PC-3 (cell line): ENCODE results near the gene LRRFIP1. TPM values are rescaled to one million over a fixed set of nuclear protein-coding genes. Genes with fewer than 3 reads are reported as not detected.

Experiments
- ATAC-seq: fragments of 200-7000 bp; cut with Tn5 transposase; 2 replicates; pipeline ENCODE4 v1.9.1; 2020; ENCODE audit warnings: mild to moderate bottlenecking, moderate library complexity
- BruUV-seq: library from RNA; stranded (reverse); fragments of 400-500 nt; replicated peaks from 2 replicates; lab custom pipeline; 2021; lab: Mats Ljungman, UMichigan
- CTCF ChIA-PET: fragments of 300-600 bp; sonication (Branson Sonifier 250); formaldehyde crosslinking; loops from one replicate; lab custom pipeline; 2022; ENCODE audit warnings: antibody characterized with exemption; lab: Charles Lee
- POLR2A ChIA-PET: fragments of 300-600 bp; sonication (Branson Sonifier 250); formaldehyde crosslinking; loops from one replicate; lab custom pipeline; 2022; ENCODE audit warnings: antibody characterized with exemption; ENCODE audit not compliant: unreplicated experiment; lab: Charles Lee
- DNase-seq: peaks from one replicate; pipeline ENCODE4 v3.0.0-alpha.2; 2015
- H2AFZ ChIP-seq: fragments of 300-600 bp; sonication (generic); 2 replicates; pipeline ENCODE4 v1.6.0; 2016; ENCODE audit warnings: antibody characterized with exemption, low read length
- H3F3A ChIP-seq: fragments of 300-600 bp; sonication (generic); one replicate; pipeline ENCODE4 v1.6.0; 2017; ENCODE audit warnings: antibody characterized with exemption, low read length, control low read depth, mild to moderate bottlenecking; ENCODE audit not compliant: unreplicated experiment
- H3K27ac ChIP-seq: fragments of 300-600 bp; sonication (generic); 2 replicates; pipeline ENCODE4 v1.5.1; 2016; ENCODE audit warnings: mild to moderate bottlenecking, low read length
- H3K27me3 ChIP-seq: fragments of 300-600 bp; sonication (generic); 2 replicates; pipeline ENCODE4 v1.6.1; 2016; ENCODE audit warnings: low read length, mixed read lengths
- H3K36me3 ChIP-seq: fragments of 300-600 bp; sonication (generic); 2 replicates; pipeline ENCODE4 v1.6.1; 2016; ENCODE audit warnings: low read depth, mixed run types, low read length, mixed read lengths
- H3K4me1 ChIP-seq: fragments of 300-600 bp; sonication (generic); 2 replicates; pipeline ENCODE4 v1.5.1; 2016; ENCODE audit warnings: low read length; ENCODE audit not compliant: insufficient read depth
- H3K4me2 ChIP-seq: fragments of 300-600 bp; sonication (generic); 2 replicates; pipeline ENCODE4 v1.6.0; 2016; ENCODE audit warnings: low read length
- H3K4me3 ChIP-seq: fragments of 300-600 bp; sonication (generic); 2 replicates; pipeline ENCODE4 v1.5.1; 2016; ENCODE audit warnings: mild to moderate bottlenecking, low read length, mixed read lengths
- H3K79me2 ChIP-seq: fragments of 300-600 bp; sonication (generic); 2 replicates; pipeline ENCODE4 v1.6.1; 2017; ENCODE audit warnings: low read length, mixed read lengths
- H3K9ac ChIP-seq: fragments of 300-600 bp; sonication (generic); 2 replicates; pipeline ENCODE4 v1.6.0; 2016; ENCODE audit warnings: mild to moderate bottlenecking, low read length
- H3K9me2 ChIP-seq: fragments of 300-600 bp; sonication (generic); replicated peaks from 2 replicates; pipeline ENCODE4 v1.6.1; 2016; ENCODE audit warnings: mixed run types, low read length, mixed read lengths
- H3K9me3 ChIP-seq: fragments of 300-600 bp; sonication (generic); 2 replicates; pipeline ENCODE4 v1.6.1; 2016; ENCODE audit warnings: low read length, mixed read lengths
- H4K20me1 ChIP-seq: fragments of 300-600 bp; sonication (generic); 2 replicates; pipeline ENCODE4 v1.6.1; 2016; ENCODE audit warnings: low read length, mixed read lengths
- CTCF ChIP-seq: fragments of 300-600 bp; sonication (generic); conservative IDR thresholded peaks from 2 replicates; pipeline ENCODE4 v1.5.1; 2017; ENCODE audit warnings: antibody characterized with exemption, low read depth, mild to moderate bottlenecking, low read length
- EZH2 ChIP-seq: fragments of 300-600 bp; sonication (generic); IDR thresholded peaks from one replicate; pipeline ENCODE4 v1.6.1; 2017; ENCODE audit warnings: antibody characterized with exemption, mild to moderate bottlenecking, low read length; ENCODE audit not compliant: unreplicated experiment
- EZH2phosphoT487 ChIP-seq: fragments of 300-600 bp; sonication (generic); IDR thresholded peaks from 2 replicates; pipeline ENCODE4 v1.6.1; 2018; ENCODE audit warnings: mild to moderate bottlenecking, antibody characterized with exemption, low read length, borderline replicate concordance
- intact Hi-C: fragments of 100-400 bp; cut with micrococcal nuclease; formaldehyde crosslinking; loops from 2 replicates; pipeline ENCODE4 v1.9.0; 2023
- total RNA-seq: library from RNA; depleted of rRNA; stranded (reverse); fragments of >200 nt; gene quantifications from 2 replicates; pipeline ENCODE4 v1.2.3, GENCODE V29; 2014

LRRFIP1 gene
- total RNA-seq, 1 experiment from 2014 or later, result 87.8 TPM

- no peak overlapping the region for H3K4me3 ChIP-seq
- H3K27ac ChIP-seq, result no peak overlapping the region
- DNase-seq (no peak), ATAC-seq (no peak)
- H3K9ac ChIP-seq, result no peak overlapping the region
- intact Hi-C loops, result no loop called here
- H3K36me3 ChIP-seq, result no peaks in the 10 kb centered on the region
- H3K27me3 ChIP-seq, result peaks cover 4% of the 10 kb centered on the region; the same call in 1 of the 2 replicates
- CTCF ChIA-PET, result no interaction called here
- H3K79me2 ChIP-seq, result peaks cover 12% of the 10 kb centered on the region
- no peak overlapping the region for H2AFZ ChIP-seq
- no peak for TF ChIP-seq EZH2
- no peak for TF ChIP-seq CTCF
- no peak for TF ChIP-seq EZH2phosphoT487
- H3K9me3 ChIP-seq, result no peaks in the 10 kb centered on the region
- H4K20me1 ChIP-seq, result no peaks in the 10 kb centered on the region
- no peaks in the 10 kb centered on the region for H3F3A ChIP-seq
- BruUV-seq, result no TSS peak
- H3K4me1 ChIP-seq, result peaks cover 10% of the 10 kb centered on the region; the same call in 1 of the 2 replicates
- H3K4me2 ChIP-seq, result no peak overlapping the region
- H3K9me2 ChIP-seq, result no peaks in the 10 kb centered on the region
- POLR2A ChIA-PET, result no interaction called here
These were observed 2.8 kb upstream of the LRRFIP1 start for GRCh38 chr2:237624565-237624964.

GRCh38 chr2:237625216-237625705, 2.1 kb upstream of the LRRFIP1 start:
- peaks cover 10% of the 10 kb centered on the region; the same call in 1 of the 2 replicates for H3K4me1 ChIP-seq
- no peak for ATAC-seq
- H3K4me2 ChIP-seq, result no peak overlapping the region

More at GRCh38 chr2:237625216-237625705, 2.1 kb upstream of the LRRFIP1 start:
- no peak overlapping the region for H3K4me3 ChIP-seq
- no peaks in the 10 kb centered on the region for H3K9me3 ChIP-seq
- H3K9me2 ChIP-seq, result no peaks in the 10 kb centered on the region
- no peak overlapping the region for H3K27ac ChIP-seq
- BruUV-seq, result no TSS peak
- intact Hi-C loops, result no loop called here
- peaks cover 12% of the 10 kb centered on the region for H3K79me2 ChIP-seq
- no peak for DNase-seq
- H2AFZ ChIP-seq, result no peak overlapping the region
- peaks cover 4% of the 10 kb centered on the region; the same call in 1 of the 2 replicates for H3K27me3 ChIP-seq
- CTCF ChIA-PET, result no interaction called here
- no peak for TF ChIP-seq EZH2
- TF ChIP-seq EZH2phosphoT487, result no peak
- TF ChIP-seq CTCF, result no peak
- H4K20me1 ChIP-seq, result no peaks in the 10 kb centered on the region
- POLR2A ChIA-PET, result no interaction called here
- no peak overlapping the region for H3K9ac ChIP-seq
- H3K36me3 ChIP-seq, result no peaks in the 10 kb centered on the region
- no peaks in the 10 kb centered on the region for H3F3A ChIP-seq
